Measurements from ENCODE around the gene GTF3C4.

Gene GTF3C4

DNA sequence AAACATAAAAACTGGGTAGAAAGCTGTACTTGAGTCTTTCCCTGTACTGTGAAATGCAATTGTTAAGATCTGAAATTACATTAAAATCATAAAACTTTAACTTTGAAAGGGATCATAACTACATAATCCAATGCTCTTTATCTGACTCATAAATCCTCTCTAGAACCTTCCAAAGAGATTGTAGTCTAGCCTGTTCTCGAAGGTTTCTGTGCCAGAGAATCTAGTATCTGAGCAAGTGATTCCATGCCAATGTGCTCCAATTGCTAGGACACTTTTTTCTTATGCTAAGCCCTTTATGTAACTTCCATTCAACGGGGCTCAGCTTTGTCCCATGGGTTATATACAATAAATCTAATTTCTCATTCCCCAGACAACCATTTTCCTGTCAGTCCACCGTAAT lies 21.6 kb upstream of the GTF3C4 start:
- no peak for DNase-seq

DNA sequence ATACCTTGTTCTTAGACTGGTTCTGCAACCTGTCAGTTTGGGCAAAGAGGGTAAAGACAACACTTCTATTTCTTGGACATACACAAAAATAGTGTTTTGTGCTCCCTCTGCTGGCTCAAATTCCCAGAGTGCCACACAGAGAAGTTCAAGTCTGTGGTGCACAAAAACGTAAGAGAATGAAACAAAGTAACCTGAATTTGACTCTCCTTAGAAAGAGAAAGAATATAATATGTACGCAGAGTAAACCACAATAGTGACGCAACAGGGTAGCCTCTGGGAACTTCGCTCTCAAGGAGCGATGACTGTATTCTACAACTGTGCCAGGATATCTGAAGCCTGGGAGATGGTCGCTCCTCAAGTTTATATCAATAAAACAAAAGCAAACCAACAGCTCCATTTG lies 19.0 kb upstream of the GTF3C4 start:
- DNase-seq, result no peak

DNA sequence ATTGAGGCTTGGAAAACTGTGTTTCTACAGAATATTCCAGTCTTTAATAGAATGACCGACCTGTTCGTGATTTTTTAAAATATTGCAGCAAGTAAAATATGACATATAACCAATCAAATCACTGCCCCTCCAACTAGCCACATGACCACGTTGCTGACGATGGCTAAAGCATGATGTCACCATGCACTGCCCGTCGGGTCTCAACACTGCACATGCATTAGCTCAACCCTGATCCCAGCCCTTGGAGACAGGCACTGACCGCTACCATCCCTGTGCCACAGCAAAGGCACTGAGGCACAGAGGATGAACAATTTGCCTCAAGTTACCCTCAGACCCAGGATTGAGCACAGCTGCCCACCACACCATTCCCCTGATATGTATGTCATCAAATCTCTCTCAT lies 14.0 kb upstream of the GTF3C4 start:
- DNase-seq, result no peak

DNA sequence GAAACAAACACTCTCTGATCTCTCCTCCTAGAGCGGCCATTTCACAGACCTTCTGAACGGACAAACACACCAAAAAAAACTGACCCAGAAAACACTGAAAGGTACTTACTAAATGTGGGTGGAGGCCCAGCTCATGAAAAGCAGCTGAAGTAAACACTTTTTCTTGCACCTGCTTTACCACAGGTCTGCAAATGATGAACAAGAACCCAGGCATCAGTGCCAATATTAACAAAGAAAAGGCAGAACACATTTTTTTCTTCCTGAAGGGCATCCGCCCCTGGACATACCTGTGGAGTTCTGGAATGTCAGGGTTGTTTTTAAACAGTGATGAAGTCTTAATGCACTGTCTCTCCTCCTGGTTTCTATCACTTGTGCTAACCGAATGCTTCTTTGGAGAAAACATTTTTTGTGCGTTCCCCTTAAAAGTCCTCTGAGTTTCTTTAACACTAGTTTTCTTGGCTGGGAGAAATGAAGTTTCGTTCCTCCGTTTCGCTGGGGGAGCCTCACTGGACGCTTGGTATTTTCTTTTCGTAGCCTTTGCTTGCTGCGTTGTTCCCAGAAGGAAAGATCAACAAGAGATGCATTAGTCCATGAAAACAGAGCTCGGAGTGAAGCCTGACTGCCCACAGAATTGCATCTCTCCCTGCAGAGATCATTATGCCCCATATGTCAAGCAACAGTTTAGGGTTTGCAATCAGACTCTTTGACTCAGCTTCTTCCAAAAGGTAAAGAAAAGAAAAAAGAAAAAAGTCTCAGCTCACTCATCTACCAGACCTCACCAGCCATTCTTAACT lies 7.9 kb upstream of the GTF3C4 start:
- peak; percentile 29 for DNase-seq

- DNase-seq, result no peak
Measured at GRCh38 chr9:132663117-132663516, 7.1 kb upstream of the GTF3C4 start.

GRCh38 chr9:132663851-132664250 lies 6.4 kb upstream of the GTF3C4 start:
- no peak for DNase-seq

DNA sequence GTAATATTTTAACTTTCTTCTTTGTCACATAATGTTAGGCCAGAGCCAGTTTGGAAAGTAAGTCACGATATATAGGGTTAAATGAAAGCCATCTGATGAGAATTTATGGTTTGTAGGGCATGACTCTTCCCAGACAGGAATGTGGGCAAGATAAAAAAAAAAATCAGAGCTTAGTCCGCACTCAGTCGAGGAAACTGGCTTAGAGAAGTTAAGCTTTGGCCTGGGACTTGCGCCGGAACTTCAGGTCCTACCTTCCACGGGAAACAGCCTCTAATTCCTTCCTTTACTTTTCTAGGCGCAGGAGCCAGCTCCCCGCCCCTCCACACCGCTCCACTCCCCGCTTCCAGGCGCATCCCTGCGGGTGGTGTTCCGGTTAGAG lies 956 bp upstream of the GTF3C4 start:
- DNase-seq, result no peak

- DNase-seq, result peak; percentile 88
Measured at GRCh38 chr9:132669698-132670456, 387 bp upstream of the GTF3C4 start, which contains the start of gene DDX31. DDX31 (minus strand) TSS chr9:132669983; CDS start chr9:132669934, 49 bp downstream.

DNA sequence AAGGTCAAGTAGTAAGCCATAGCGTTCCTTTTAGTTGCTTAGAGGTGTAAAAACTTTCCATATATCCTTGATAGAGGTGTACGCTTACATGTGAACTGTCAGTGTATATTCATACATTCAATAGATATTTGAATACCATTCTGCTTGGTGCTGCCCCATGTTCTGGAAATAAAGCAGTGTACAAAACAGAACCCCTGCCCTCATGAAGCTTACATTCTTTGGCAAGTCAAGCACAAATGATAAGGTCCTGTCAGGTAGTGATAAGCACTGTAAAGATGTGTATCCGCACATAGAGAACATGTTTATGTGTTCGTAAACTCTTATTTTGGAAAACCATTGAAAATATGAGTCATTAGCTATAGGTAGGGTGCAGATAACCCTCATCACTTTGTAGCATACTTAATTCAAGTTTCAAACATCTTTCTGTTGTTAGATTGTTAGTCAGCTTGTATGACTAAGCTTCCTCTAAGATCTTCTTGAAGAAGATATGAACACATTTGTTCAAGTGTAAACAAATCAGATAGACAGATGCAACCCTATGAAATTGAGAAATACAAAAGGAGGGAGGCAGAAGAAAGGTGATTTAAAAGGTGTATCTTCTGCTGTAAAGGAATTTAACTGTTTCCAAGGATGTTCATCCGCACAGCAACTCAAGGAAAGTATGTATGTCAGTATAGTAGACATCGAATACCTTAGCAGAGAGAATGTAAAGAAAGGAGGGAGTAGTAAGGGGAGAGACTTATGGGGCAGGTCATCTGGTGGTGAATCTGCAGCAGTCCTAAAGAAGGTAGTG lies 1.6 kb downstream of the GTF3C4 start:
- DNase-seq, result no peak

DNA sequence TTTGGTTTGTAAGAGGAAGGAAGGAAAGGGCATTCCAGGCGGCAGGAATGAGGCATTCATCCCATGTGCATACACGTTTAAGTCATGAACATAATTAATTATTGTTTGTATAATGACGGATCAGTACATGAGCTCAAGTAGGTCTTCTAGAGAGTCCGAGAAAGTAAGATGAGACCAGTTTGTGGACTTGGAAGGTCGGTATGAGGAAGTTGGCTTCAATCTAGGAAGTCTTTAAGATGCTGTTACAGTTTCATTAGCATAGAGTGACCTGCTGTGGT lies 2.1 kb downstream of the GTF3C4 start:
- DNase-seq, result no peak

DNA sequence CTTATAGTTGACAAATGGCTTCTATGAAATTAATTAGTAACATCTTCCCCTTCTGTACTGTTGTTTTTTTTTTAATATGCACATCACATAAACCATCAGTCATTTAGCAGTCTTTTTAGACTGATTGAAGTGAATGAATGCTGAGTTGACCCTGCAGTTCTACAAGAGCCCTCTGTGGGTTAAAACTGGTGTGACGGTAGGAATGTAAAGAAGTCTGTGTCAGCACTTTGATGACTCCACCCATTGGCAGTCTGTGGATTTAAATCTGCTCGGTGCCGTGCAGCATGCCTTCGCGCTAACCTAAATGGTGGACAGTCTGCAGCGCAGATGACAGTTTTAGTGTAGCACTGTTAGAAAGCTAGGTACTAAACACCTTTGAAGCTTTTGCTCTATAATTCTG lies 3.1 kb downstream of the GTF3C4 start:
- peak; percentile 29 for DNase-seq

GRCh38 chr9:132674485-132674884 lies 4.2 kb downstream of the GTF3C4 start:
- DNase-seq, result no peak

DNA sequence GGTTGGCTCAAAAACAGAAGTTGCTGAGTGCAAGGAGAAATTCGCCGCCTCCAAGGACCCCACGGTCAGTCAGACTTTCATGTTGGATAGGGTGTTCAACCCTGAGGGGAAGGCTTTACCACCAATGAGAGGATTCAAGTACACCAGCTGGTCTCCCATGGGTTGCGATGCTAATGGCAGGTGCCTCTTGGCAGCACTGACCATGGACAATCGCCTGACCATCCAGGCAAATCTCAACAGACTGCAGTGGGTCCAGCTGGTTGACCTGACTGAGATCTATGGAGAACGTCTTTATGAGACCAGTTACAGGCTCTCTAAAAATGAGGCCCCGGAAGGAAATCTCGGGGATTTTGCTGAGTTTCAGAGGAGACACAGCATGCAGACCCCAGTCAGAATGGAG lies 7.7 kb downstream of the GTF3C4 start:
- no peak for DNase-seq

- DNase-seq, result no peak
Measured at GRCh38 chr9:132679946-132680625, 9.8 kb downstream of the GTF3C4 start.

GRCh38 chr9:132681561-132681960 lies 11.3 kb downstream of the GTF3C4 start:
- no peak for DNase-seq

- no peak for DNase-seq
Measured at GRCh38 chr9:132683873-132684272, 13.6 kb downstream of the GTF3C4 start.

DNA sequence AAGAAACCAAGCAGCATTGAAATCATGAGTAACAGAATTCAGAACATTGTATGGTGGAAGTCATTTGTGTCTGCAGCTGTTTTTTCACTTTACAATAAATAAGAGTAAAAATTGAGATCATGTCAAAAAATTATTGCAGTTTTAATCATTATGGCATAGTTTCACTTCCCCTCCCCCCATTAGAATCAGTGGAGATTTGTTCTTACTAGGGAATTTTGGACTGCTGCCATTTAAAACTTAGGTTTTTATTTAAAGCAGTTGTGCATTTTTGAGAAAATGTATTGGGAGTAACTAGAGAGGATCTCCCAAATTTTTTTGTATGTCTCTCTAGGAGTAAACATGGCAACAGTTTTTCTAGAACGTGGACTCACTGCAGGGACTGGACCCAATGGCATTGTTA lies 20.4 kb downstream of the GTF3C4 start:
- no peak for DNase-seq

DNA sequence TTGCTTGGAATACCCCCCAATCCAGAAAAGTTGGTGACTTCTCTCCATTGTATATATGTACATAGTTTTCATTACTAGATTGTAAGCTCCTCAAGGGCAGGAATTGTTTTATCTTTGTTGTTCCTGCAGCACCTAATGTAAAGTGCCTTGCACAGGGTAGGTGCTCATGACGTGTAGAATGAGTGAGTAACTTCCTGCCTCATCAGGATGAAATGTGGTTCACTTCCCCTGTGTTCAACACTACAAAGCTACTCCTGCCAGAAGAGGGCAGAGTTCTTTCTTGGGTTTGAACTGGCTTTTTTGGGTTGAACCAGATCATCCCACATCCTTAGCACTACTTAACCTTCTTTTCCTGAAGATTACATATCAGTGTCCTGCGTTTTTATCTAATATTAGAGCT lies 23.9 kb downstream of the GTF3C4 start:
- DNase-seq, result no peak

DNA sequence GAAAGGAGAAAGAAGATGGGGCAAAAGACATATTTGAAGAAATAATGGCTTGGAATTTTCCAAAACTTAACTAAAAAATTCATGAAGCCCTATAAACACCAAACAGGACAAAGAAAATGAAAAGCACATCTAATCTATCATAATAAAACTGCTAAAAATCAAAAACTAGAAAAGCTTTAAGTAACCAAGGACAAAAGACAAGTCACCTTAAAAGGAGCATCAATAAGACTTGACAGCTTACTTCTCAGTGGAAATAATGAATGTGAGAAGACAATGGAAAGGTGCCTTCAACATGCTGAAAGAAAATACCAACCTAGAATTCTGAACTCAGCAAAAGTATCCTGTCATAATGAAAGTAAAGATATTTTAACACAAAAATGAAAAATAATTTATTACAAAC lies 27.0 kb downstream of the GTF3C4 start:
- peak; percentile 14 for DNase-seq

GRCh38 chr9:132698989-132699388 lies 28.7 kb downstream of the GTF3C4 start:
- no peak for DNase-seq

GRCh38 chr9:132699956-132700355 lies 29.7 kb downstream of the GTF3C4 start:
- peak; percentile 62 for DNase-seq

- no peak for DNase-seq
Measured at GRCh38 chr9:132702254-132702653, 32.0 kb downstream of the GTF3C4 start.

GRCh38 chr9:132703336-132703735 lies 33.1 kb downstream of the GTF3C4 start:
- no peak for DNase-seq
